T47D (cell line): ENCODE data around the gene NGFR.

Experiments used
- DNase-seq, 2 experiments: peaks; one replicate each; pipeline versions ENCODE4 v3.0.0 to v3.0.0-alpha.2; 2011 to 2012; ENCODE audit warnings: low read depth in 1 of 2, low spot score in 1 of 2
- JUND ChIP-seq: IDR thresholded peaks from 2 replicates; pipeline ENCODE4 v1.6.1; 2012; ENCODE audit warnings: low read depth
- in situ Hi-C: cut with HindIII; loops from 2 replicates; pipeline ENCODE4 v1.10.0; 2016; ENCODE audit warnings: low sequenced_read_pairs, low pct_unique_long_range_greater_than_20kb

NGFR gene

GRCh38 chr17:49459401-49459984 is 35.6 kb upstream of the NGFR start:
- in situ Hi-C loops = no loop called here
- TF ChIP-seq JUND = no peak
- no peak for DNase-seq

GRCh38 chr17:49460401-49460800 is 34.7 kb upstream of the NGFR start:
- in situ Hi-C loops = no loop called here
- no peak for TF ChIP-seq JUND
- DNase-seq = no peak

DNA sequence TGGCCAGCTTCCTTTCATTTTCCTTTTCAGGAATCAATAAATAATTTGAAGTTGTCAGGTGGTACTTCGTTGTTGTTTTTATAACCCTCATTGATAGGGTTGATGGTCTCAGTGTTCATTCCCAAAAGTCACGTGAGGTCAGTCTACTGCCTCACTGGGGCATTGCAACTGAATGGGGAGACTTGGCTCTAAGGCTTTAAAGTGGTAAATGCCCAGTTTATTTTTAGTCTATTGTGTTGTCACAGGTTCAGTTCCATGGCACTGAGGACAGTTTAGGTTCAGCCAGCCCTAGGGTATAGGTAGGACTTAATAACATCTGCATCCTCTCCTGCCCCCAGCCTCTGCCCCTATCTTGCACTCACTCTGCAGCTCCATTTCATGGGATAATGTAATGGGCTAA is 33.5 kb upstream of the NGFR start:
- no peak for TF ChIP-seq JUND
- DNase-seq = no peak
- in situ Hi-C loops = no loop called here

DNA sequence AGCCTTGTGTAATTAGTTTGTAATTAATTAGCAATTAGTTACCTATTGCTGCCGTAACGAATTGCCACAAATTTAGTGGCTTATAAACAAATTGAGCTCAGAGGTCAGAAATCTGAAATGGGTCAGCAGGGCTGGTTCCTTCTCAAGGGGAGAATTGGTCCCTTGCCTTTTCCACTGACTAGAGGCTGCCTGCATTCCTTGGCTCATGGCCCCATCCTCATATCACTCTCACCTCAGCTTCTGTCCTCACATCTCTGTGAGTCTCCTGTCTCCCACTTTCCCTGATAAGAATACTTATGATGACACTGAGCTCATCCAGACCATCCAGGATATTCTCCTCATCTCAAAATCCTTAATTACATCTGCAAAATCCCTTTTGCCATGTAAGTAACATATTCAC is 31.0 kb upstream of the NGFR start:
- no peak for DNase-seq
- in situ Hi-C loops = no loop called here
- no peak for TF ChIP-seq JUND

GRCh38 chr17:49465331-49465903 is 29.7 kb upstream of the NGFR start:
- in situ Hi-C loops = no loop called here
- TF ChIP-seq JUND = no peak
- DNase-seq = no peak

GRCh38 chr17:49466436-49466835 is 28.7 kb upstream of the NGFR start:
- no peak for TF ChIP-seq JUND
- no peak for DNase-seq

DNA sequence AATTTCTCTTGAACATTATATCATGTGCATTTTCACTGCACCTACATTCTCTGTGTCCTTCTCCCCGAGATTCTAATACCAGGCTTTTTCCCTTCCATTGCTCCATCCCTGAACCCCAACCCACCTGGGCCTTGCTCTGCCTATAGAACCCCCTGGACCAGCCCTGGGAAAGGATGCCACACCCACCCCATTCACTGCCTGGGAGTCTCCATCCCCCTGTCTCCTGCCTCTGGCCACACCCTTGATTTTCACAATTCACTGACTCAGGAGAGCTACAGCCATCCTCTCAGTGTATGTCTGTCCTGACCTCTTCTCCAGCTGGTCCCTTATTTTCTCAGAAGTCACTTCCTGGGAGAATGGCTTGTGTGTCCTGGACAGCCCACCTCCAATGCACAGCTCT is 27.9 kb upstream of the NGFR start:
- no peak for DNase-seq
- TF ChIP-seq JUND = no peak
- in situ Hi-C loops = no loop called here

More at GRCh38 chr17:49466436-49466835, 28.7 kb upstream of the NGFR start:
- in situ Hi-C loops = no loop called here

GRCh38 chr17:49468811-49469385 is 26.2 kb upstream of the NGFR start:
- in situ Hi-C loops = no loop called here
- TF ChIP-seq JUND = no peak
- no peak for DNase-seq

DNA sequence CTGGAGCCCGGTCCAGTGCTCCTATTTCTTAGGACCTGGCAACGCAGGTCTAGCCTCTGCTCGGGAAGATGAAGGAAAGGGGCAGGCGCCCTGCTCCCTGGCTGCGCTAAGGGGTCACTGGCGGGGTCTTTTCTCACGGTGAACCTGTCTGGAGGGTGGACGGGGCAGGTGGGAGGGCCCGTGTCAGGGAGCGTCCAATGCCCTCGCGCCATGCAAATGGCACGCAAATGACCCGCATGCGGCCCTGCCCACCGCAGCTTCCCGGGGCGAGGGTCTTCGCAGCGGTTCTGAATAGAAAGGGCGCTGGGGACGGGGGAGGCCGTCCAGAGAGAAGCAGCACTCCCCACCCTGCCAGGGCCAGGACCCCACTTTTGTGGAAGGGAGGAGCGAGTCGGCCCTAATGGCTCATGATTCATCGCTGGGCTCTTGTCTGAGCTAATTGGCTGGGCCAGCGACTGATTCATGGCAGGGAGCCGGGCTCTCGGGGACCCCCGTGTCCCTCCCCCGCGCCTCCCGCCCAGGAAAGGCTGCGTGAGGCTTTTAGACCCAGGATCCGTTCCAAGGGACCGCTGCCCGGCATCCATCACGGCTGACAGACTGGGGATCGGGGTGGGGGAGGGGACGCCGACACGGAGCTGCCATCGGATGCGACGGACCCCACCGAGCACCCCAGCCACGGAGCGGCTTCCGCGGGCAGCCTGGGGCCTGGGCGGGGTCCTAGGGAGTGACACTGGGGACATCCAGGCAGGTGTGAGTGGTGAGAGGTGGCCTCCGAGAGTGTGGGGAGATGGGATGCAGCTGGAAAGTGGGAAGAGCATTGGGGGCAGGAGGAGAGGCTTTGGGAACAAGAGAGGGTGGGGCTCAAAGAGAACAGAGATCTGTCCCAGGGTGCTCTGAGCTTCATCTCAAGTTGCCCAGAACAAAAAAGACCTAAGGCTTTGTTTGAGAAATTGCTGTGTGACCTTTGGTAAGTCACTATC is 25.0 kb upstream of the NGFR start:
- in situ Hi-C loops = no loop called here
- DNase-seq = no peak
- TF ChIP-seq JUND = no peak

DNA sequence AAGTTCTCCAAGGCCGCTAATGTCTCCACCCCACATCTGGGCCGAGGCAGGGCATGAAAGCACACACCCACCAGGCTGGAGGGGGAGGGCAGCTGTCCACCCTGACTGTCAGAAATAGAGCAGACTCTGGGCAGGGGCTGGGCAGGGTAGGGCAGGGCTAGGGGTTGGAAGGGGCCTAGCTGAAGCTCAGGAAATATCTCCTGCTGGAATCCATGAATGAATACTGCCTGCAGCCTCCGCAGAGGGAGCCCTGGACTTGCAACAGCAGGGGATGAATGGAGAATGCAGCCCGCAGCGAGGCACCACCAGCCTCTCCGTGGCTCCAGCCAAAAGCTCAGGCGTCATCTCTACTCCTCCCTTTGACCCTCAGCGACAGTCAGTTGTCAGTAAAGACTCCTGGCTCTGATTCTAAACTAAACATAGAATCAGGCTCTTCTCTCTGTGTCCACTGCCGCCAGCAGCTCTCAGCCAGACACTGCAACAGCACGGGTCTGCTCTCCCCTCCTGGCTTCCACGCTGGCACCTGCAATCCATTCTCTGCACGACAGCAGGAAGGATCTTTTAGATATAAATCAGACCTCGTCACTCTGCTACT is 23.9 kb upstream of the NGFR start:
- DNase-seq = no peak
- no peak for TF ChIP-seq JUND
- in situ Hi-C loops = no loop called here

DNA sequence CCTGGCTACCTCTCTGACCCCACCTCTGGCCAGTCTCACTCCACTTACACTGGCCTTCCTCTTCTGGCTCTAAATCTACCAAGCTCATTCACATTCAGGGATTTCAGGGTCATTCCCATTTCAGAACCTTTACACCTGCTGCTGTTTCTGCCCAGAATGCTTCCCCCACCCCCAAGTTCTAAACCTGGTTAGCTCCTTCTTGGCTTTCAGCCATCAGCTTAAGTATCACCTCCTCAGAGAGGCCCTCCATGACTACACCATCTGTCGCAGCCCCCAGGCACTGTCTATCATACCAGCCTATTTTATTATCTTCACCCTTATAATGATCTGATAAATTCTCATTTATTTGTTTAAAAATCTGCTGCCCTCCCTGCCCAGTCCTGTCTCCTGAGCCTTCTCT is 23.3 kb upstream of the NGFR start:
- no peak for DNase-seq
- in situ Hi-C loops = no loop called here
- no peak for TF ChIP-seq JUND

DNA sequence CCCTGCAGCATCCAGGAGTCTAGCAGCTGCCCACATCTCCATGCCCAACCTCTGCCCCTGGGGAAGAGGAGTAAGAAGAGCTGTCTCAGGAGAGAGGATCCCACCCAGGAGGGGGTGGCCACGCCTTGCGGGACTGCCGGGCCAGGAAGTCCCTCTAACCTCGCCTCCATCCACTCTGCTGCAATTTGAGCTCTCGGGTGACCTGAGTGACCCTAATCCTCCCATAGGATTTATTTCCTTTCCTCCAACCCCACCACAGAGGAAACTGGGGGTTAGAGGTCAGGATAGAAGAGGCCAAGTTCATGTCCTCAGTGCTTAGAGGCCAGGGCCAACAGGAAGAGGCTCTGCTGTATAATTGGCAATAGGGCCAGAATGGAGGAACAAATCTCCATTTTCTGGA is 22.6 kb upstream of the NGFR start:
- in situ Hi-C loops = no loop called here
- no peak for DNase-seq
- TF ChIP-seq JUND = no peak
